Ovary (tissue), 3 donors: Measurements from ENCODE around the gene LENG9.

Experiments used
- EP300 ChIP-seq: sonication (generic); formaldehyde crosslinking; IDR thresholded peaks from one replicate; pipeline ENCODE4 v1.6.1; 2017; ENCODE audit warnings: antibody characterized with exemption
- TF ChIP-seq, protein P1 (sequence below), 3 donors: fragments of 450-650 bp in 2 of 3; fragments of 200-600 bp in 1 of 3; IDR thresholded peaks; one replicate each; pipeline versions ENCODE4 v1.5.1 to v1.8.0; 2016 to 2022; ENCODE audit warnings: antibody characterized with exemption in 3 of 3, mild to moderate bottlenecking in 1 of 3
- donor health status: DM: no; HTN: no; CAD: no.

DNA sequence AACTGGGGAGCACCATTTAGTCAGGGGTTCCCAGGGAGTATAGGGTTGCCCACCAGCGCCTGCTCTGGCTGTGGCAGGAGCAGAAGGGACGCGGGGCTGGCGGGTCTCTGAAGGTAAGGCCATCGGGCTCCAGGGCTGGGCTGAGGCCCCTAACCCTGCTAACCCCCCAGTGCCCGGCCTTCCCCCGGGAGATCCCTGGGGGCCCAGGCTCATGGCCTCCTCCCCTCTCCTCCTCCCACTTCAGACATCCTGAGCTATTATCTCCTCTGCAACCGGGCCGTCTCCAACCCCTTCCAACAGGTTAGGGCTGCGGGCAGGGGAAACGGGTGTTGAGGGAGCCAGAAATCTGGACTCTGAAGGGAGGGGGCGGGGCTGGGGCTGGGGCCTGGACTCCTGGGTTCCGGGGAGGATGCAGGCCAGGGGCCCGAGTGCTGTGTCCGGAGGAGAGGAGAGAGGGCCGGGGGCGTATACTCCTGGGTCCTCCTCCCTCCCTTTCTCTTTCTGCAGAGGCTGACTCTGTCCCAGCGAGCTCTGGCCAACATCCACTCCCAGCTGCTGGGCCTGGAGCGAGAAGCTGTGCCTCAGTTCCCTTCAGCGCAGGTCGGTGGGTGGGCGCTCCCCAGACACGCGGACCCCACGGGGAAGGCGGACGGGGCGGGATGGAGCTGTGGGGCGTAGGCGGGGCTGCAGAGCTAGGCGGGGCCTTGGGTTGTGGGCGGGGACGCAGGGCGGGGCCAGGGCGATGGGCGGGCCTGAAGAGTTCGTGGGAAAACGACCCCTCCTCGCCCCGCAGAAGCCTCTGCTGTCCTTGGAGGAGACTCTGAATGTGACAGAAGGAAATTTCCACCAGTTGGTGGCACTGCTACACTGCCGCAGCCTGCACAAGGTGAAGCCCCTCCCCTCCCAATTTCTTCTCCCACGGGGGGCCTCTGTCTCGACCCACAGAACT is 33.0 kb downstream of the LENG9 start:
- TF ChIP-seq, protein P1, sequence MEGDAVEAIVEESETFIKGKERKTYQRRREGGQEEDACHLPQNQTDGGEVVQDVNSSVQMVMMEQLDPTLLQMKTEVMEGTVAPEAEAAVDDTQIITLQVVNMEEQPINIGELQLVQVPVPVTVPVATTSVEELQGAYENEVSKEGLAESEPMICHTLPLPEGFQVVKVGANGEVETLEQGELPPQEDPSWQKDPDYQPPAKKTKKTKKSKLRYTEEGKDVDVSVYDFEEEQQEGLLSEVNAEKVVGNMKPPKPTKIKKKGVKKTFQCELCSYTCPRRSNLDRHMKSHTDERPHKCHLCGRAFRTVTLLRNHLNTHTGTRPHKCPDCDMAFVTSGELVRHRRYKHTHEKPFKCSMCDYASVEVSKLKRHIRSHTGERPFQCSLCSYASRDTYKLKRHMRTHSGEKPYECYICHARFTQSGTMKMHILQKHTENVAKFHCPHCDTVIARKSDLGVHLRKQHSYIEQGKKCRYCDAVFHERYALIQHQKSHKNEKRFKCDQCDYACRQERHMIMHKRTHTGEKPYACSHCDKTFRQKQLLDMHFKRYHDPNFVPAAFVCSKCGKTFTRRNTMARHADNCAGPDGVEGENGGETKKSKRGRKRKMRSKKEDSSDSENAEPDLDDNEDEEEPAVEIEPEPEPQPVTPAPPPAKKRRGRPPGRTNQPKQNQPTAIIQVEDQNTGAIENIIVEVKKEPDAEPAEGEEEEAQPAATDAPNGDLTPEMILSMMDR (IDR thresholded peaks at IDR 0.05): no peak
- no peak for TF ChIP-seq EP300
